Activated naive CD4-positive, alpha-beta T cell treated with anti-CD3 and anti-CD28 coated beads, Interleukin-2, amount 10 ng/mL, durations not matched to agents 5 hours and 36 hours (primary cell): Measurements from ENCODE around the gene MLN. TPM values are rescaled to one million over a fixed set of nuclear protein-coding genes. Genes with fewer than 3 reads are reported as not detected.

Source experiments
- total RNA-seq, 2 experiments: library from RNA; stranded (reverse); gene quantifications; one replicate each; pipeline ENCODE4 v1.2.3, GENCODE V29; 2021

MLN gene
- total RNA-seq: not detected

GRCh38 chr6:33803571-33804053, at the start of gene MLN:
Gene MLN (minus strand): TSS chr6:33804003. CDS start chr6:33801163, 2,840 bp downstream.

GRCh38 chr6:33788694-33789549, 14.9 kb downstream of the MLN start, which contains the start of gene LEMD2:
Gene LEMD2 (minus strand): TSS chr6:33789130. CDS start chr6:33789116, 14 bp downstream.

DNA sequence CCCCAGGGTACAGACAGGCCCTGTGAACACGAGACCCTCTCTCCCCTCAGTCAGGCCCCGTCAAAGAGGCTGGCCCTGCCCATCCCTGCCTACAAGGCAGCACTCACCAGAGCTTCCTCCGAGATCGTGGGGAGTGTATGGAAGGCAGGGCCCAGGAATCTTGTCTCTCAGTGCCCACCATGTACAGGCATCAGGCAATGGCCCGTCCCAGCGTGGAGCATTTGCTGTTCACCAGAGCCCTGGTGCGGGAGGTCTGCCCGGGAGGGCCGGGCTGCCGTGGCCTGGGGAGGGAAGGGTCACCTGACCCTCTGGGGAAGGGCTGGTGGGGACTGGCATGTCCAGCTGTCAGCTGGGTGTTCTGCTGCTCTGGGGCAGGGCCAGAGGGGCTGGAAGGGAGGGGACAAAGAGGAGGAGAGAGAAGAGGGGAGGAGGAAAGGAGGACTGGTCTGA, 57.1 kb downstream of the MLN start, which contains the start of gene IP6K3:
Gene IP6K3 (minus strand): TSS at position 255 of the 450 bp plus-strand sequence. CDS start 11,429 bp downstream, outside the sequence.

Other genes with a start within 250 kb of the MLN start
- 10 to 100 TPM; 73.5 to 77.9 TPM for gene BAK1, start 223.7 kb downstream of the MLN start, total RNA-seq
- gene ITPR3, start 182.7 kb downstream of the MLN start, total RNA-seq: 10 to 100 TPM; 56.4 TPM
- gene UQCC2, start 92.3 kb downstream of the MLN start, total RNA-seq: 10 to 100 TPM; 60.9 to 62.1 TPM
- not detected for gene IP6K3, start 57.1 kb downstream of the MLN start, total RNA-seq
- 10 to 100 TPM; 64.4 to 68.3 TPM for gene LEMD2, start 14.9 kb downstream of the MLN start, total RNA-seq